HG03139 (cell line): ENCODE data around the gene SPATA25.
"Not testable (repeated sequence)": the region's sequence is repeated elsewhere in the genome, so short reads cannot be mapped to it uniquely, and the experiment has no call there.

ENCODE experiments used
- ATAC-seq: cut with Tn5 transposase; IDR thresholded peaks from one replicate; pipeline ENCODE4 v1.9.1; 2021; ENCODE audit not compliant: unreplicated experiment

The SPATA25 gene

GRCh38 chr20:45894797-45895196 is 7.4 kb upstream of the SPATA25 start:
- no peak for ATAC-seq

GRCh38 chr20:45893831-45894230 is 6.4 kb upstream of the SPATA25 start:
- ATAC-seq: no peak

DNA sequence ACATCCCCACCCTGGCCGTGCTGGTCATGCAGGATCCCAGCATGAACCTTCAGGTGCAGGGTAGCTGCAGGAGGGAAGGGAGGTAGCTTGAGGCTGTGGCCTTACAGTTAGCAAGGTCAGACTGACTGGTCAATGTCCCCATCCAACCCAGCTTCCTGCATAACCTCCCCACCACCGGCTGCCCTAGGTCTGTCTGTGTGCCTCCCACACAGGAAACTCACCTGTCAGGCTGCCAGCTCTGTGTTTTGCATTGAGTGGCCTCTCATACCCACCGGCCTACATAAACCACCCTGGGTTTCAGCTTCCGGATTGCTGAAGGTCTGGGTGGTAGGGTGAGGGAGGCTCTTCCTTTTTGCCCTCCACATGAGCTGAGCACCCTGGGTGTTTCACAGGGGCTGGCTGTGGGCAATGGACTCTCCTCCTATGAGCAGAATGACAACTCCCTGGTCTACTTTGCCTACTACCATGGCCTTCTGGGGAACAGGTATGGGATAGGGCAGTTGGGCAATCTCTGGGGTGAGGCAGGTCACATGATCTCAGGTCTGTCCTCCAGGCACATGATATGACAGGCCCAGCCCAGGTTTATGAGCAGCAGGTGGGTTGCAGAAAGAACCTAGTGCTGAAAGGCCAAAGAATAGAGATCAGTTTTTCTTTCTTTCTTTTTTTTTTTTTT is 5.5 kb upstream of the SPATA25 start:
- no peak for ATAC-seq

GRCh38 chr20:45892049-45892825 is 4.8 kb upstream of the SPATA25 start:
- ATAC-seq: no peak

DNA sequence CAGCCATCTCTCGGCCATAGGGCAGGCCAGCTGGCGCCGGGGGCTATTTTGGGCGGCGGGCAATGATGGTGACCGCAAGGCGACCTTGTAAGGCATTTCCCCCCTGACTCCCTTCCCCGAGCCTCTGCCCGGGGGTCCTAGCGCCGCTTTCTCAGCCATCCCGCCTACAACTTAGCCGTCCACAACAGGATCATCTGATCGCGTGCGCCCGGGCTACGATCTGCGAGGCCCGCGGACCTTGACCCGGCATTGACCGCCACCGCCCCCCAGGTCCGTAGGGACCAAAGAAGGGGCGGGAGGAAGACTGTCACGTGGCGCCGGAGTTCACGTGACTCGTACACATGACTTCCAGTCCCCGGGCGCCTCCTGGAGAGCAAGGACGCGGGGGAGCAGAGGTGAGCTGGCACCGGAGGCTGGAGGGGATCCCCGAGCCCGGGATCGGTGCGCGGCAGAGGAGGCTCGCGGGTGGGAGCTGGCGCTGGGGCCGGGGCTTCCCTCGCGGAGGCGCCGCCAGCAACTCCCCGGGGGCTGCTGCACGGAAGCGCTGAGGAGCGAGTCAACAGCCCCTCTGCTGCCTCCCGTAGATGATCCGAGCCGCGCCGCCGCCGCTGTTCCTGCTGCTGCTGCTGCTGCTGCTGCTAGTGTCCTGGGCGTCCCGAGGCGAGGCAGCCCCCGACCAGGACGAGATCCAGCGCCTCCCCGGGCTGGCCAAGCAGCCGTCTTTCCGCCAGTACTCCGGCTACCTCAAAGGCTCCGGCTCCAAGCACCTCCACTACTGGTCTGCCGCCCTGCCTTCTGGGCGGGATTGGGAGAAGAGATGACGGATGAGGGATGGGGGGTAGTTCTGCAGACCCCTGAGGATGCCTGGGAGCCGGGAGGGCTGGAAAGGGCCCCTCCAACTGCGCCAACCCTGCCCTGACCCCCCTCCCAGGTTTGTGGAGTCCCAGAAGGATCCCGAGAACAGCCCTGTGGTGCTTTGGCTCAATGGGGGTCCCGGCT is 3.9 kb upstream of the SPATA25 start, which contains the start of the genes CTSA and NEURL2:
Gene CTSA (plus strand): TSS at position 351 of the 999 bp plus-strand sequence. CDS start 234 bp downstream, at position 585.
Gene NEURL2 (minus strand): TSS at position 224 of the 999 bp plus-strand sequence. CDS start 217 bp downstream, at position 7.
- peak; percentile 69 for ATAC-seq

- no peak for ATAC-seq
Observed at GRCh38 chr20:45890077-45890984, 2.9 kb upstream of the SPATA25 start.

DNA sequence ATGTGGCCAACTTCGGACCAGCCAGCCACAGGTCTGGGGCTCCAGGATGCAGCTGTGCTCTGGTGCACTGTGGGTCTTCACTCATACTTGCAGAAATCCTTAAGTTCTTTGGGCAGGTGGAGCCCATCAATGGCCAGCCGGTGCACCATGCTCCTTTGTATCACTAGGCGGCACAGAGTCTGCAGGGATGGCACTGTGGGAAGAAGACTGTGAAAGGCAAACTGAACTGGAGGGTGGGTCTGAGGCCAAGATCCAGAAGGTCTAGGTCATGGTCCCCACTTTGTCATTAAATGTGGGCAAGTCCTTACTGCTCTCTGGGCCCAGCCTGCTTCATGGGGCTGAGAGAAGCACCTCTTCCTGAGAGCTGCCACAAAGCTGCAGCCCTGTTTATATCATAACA is 1.3 kb upstream of the SPATA25 start:
- no peak for ATAC-seq

DNA sequence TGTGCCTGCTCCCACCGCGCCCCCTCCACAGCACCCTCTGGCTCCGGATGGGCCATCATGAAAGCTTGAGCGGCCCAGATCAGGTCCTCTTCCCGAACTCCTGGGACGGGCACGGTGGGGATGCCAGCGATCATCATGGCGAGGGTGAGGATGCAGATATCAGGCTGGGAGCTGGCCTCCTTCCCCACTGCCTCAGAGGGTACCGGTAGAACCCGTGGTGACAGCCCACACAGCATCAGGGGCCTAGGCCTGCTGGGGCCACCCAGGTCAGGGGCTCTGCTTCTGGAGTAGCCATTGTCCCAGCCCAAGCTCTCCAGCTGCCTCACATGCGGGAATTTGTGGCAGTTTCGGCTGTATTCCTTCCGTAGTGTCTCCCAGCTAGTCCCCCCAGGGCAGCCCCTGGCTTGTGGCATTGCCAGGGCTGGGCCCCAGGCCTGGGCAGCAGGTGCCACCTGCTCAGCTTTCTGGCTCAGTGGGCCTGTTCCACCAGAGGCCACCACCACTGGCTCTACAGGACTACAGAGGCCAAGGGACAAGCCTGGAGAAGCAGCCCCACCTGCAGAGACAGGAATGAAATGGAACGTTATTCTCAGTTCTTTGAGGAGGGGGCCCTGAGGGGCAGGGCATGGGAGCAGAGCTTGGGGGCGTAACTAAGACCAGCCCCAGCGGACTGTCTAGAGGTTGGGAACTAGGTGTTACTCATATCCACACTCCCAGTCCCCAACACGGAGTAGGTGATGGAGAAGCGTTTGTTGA is 654 bp downstream of the SPATA25 start:
- ATAC-seq: no peak

DNA sequence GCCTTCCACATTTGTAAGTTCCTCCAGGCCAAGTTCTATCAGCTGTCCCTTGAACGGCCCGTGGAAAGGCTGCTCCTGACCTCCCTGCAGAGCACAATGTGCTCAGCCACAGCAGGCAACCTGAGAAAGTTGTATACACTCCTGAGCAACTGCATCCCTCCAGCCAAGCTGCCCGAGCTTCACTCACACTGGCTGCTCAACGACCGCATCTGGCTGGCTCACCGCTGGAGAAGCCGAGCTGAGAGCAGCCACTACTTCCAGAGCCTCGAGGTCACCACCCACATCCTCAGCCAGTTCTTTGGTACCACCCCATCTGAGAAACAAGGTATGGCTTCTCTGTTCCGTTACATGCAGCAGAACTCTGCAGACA is 4.3 kb downstream of the SPATA25 start:
- ATAC-seq: no peak

DNA sequence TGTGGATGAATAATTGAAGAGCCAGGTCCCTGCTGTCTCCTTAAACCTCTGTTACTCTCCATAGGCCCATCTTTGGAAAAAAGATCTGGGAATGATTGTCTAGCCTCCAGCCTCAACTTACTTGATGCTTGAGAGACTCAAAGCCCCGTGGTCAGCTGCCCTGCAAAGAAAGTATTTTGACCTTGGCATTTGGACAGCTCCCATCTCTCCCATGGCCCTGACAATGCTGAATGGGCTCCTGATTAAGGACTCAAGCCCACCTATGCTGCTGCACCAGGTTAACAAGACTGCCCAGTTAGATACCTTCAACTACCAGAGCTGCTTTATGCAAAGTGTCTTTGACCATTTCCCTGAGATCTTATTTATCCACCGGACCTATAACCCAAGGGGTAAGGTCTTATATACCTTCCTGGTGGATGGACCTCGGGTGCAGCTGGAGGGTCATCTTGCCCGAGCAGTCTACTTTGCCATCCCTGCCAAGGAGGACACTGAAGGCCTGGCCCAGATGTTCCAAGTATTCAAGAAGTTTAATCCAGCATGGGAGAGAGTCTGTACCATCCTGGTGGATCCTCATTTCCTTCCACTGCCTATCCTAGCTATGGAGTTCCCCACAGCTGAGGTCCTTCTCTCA is 4.8 kb downstream of the SPATA25 start:
- no peak for ATAC-seq

DNA sequence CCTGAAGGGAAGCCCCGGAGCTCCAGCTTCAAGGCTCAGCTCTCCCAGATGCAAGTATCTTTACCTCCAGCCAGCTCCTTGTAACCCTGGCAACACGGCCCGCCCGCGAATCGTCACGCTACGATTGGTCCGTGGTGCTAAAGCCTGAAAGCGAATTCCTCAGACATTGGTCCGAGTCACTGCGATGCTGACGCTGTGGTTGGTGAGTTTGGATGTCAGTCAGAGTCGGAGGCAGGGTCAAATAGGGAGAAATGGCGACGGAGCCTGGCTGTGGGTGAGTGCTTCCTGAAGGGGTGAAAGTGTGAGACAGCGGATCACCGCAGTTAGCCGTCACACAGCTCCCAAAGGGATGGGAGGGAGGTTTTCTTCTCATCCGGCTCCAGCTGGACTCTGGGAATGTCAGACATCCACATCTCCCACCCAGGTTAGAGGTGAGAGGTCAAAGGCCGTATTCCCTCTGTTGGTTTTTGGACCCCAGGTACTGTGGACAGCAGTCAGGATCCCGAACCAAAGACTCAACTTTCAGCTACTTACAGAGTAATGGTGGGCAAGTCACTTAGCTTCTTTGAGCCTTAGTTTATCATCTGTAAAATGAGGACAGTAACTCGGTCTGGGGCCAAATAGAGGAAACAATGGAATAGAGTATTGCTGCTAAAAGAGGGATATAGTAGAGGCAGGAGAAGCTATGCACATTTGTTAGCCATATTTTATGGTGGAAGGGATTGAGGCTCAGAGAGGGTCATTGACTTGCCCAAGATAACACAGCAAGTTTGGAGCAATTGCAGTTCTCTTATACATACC is 6.2 kb downstream of the SPATA25 start, which contains the start of gene ZSWIM1:
Gene ZSWIM1 (plus strand): TSS at position 240 of the 801 bp plus-strand sequence. CDS start 1,366 bp downstream, outside the sequence.
- peak; percentile 92 for ATAC-seq

GRCh38 chr20:45878076-45878761 is 9.2 kb downstream of the SPATA25 start:
- ATAC-seq: no peak

GRCh38 chr20:45874576-45874975 is 12.8 kb downstream of the SPATA25 start:
- ATAC-seq: no peak

DNA sequence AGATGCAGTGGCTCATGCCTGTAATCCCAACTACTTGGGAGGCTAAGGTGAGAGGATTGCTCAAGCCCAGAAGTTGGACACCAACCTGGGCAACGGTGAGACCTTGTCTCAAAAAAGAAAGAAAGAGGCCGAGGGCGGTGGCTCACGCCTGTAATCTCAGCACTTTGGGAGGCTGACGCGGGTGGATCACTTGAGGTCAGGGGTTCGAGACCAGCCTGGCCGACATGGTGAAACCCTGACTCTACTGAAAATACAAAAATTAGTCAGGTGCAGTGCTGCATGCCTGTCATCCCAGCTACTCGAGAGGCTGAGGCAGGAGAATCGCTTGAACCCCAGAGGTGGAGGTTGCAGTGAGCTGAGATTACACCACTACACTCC is 13.3 kb downstream of the SPATA25 start:
- ATAC-seq: not testable (repeated sequence)

- ATAC-seq: no peak
Observed at GRCh38 chr20:45873409-45874103, 13.9 kb downstream of the SPATA25 start.

- ATAC-seq: no peak
Observed at GRCh38 chr20:45872626-45873025, 14.8 kb downstream of the SPATA25 start.

- ATAC-seq: no peak
Observed at GRCh38 chr20:45867819-45868176, 19.6 kb downstream of the SPATA25 start.
